HG03097 (cell line): Measurements from ENCODE around the gene EIF4E1B.
"Not testable (repeated sequence)": the region's sequence is repeated elsewhere in the genome, so short reads cannot be mapped to it uniquely, and the experiment has no call there.

Source experiments
- ATAC-seq: cut with Tn5 transposase; IDR thresholded peaks from one replicate; pipeline ENCODE4 v1.9.1; 2021; ENCODE audit not compliant: unreplicated experiment, low FRiP score

Gene EIF4E1B

GRCh38 chr5:176629853-176630680 lies at the start of gene EIF4E1B, which contains the start of gene SNCB:
Gene EIF4E1B (plus strand): TSS chr5:176630675. CDS start chr5:176642788, 12,113 bp downstream.
Gene SNCB (minus strand): TSS chr5:176630534. CDS start chr5:176629654, 880 bp downstream.
- ATAC-seq: no peak

- ATAC-seq: no peak
Measured at GRCh38 chr5:176581361-176581760, 49.1 kb upstream of the EIF4E1B start.

- ATAC-seq: no peak
Measured at GRCh38 chr5:176583076-176583475, 47.4 kb upstream of the EIF4E1B start.

GRCh38 chr5:176587398-176587797 lies 43.1 kb upstream of the EIF4E1B start:
- no peak for ATAC-seq

- ATAC-seq: no peak
Measured at GRCh38 chr5:176588297-176588696, 42.2 kb upstream of the EIF4E1B start.

GRCh38 chr5:176589039-176589769 lies 41.3 kb upstream of the EIF4E1B start:
- no peak for ATAC-seq

GRCh38 chr5:176590035-176590717 lies 40.3 kb upstream of the EIF4E1B start:
- ATAC-seq: no peak

- ATAC-seq: not testable (repeated sequence)
Measured at GRCh38 chr5:176591667-176592066, 38.8 kb upstream of the EIF4E1B start.

GRCh38 chr5:176592573-176592972 lies 37.9 kb upstream of the EIF4E1B start:
- no peak for ATAC-seq

- ATAC-seq: no peak
Measured at GRCh38 chr5:176593273-176593869, 37.1 kb upstream of the EIF4E1B start.

- ATAC-seq: no peak
Measured at GRCh38 chr5:176594554-176594953, 35.9 kb upstream of the EIF4E1B start.

GRCh38 chr5:176595386-176595943 lies 35.0 kb upstream of the EIF4E1B start:
- ATAC-seq: no peak

- ATAC-seq: no peak
Measured at GRCh38 chr5:176596069-176596644, 34.3 kb upstream of the EIF4E1B start.

- ATAC-seq: no peak
Measured at GRCh38 chr5:176596689-176597416, 33.6 kb upstream of the EIF4E1B start.

- no peak for ATAC-seq
Measured at GRCh38 chr5:176597417-176598389, 32.8 kb upstream of the EIF4E1B start.

GRCh38 chr5:176599749-176600430 lies 30.6 kb upstream of the EIF4E1B start:
- ATAC-seq: not testable (repeated sequence)

GRCh38 chr5:176601901-176602482 lies 28.5 kb upstream of the EIF4E1B start:
- no peak for ATAC-seq
